ENCODE measurements around the gene CMTM4. TPM values are rescaled to one million over a fixed set of nuclear protein-coding genes. Genes with fewer than 3 reads are reported as not detected.

The CMTM4 gene
- total RNA-seq, 1 donor from 2014 or later = 15.5 TPM

GRCh38 chr16:66740533-66740932 is 44.0 kb upstream of the CMTM4 start:
- no peak overlapping the region for H3K4me3 Mint-ChIP-seq (ENCODE audit: unreplicated experiment)
- H3K4me1 Mint-ChIP-seq (ENCODE audit: unreplicated experiment) = peaks cover 20% of the 10 kb centered on the region
- peak overlapping the region; percentile 85 for H3K27ac Mint-ChIP-seq (ENCODE audit: unreplicated experiment)
- H3K36me3 Mint-ChIP-seq (ENCODE audit: low read depth, unreplicated experiment) = peaks cover 27% of the 10 kb centered on the region
- peaks cover 3% of the 10 kb centered on the region for H3K27me3 Mint-ChIP-seq (ENCODE audit: unreplicated experiment)
- no peaks in the 10 kb centered on the region for H3K9me3 Mint-ChIP-seq (ENCODE audit: unreplicated experiment)
- no peak for DNase-seq (ENCODE audit: low spot score)
- no peak for TF ChIP-seq CTCF (IDR thresholded peaks at IDR 0.05; ENCODE audit: unreplicated experiment)

DNA sequence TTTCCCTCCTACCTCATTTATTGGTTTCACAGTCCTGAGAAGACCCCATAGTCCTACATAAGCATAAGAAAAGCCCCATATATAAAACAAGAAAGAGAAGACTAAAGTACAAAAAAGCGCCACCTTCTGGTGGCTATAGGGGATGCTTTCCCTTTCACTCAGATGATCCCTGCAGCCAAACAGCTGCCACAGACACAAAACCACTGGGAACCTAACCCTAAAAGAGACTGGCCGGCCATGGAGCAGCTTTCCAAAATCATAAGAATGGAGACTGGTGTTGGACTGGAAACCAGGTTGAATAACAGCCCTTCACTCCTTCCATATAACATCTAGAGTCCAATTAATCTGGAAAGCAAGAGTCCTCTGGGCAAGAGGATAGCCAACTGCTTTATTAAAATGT is 43.5 kb upstream of the CMTM4 start:
- peak; percentile 39 for DNase-seq (ENCODE audit: low spot score)
- peak; percentile 88 for TF ChIP-seq CTCF (IDR thresholded peaks at IDR 0.05; ENCODE audit: unreplicated experiment)
- H3K4me3 Mint-ChIP-seq (ENCODE audit: unreplicated experiment) = no peak overlapping the region
- no peaks in the 10 kb centered on the region for H3K9me3 Mint-ChIP-seq (ENCODE audit: unreplicated experiment)
- peaks cover 27% of the 10 kb centered on the region for H3K36me3 Mint-ChIP-seq (ENCODE audit: low read depth, unreplicated experiment)
- H3K27me3 Mint-ChIP-seq (ENCODE audit: unreplicated experiment) = peaks cover 3% of the 10 kb centered on the region
- peak overlapping the region; percentile 85 for H3K27ac Mint-ChIP-seq (ENCODE audit: unreplicated experiment)
- H3K4me1 Mint-ChIP-seq (ENCODE audit: unreplicated experiment) = peaks cover 20% of the 10 kb centered on the region

GRCh38 chr16:66735891-66736290 is 39.3 kb upstream of the CMTM4 start:
- no peak overlapping the region for H3K27ac Mint-ChIP-seq (ENCODE audit: unreplicated experiment)
- H3K36me3 Mint-ChIP-seq (ENCODE audit: low read depth, unreplicated experiment) = peaks cover 48% of the 10 kb centered on the region
- no peak overlapping the region for H3K4me3 Mint-ChIP-seq (ENCODE audit: unreplicated experiment)
- no peak for DNase-seq (ENCODE audit: low spot score)
- H3K4me1 Mint-ChIP-seq (ENCODE audit: unreplicated experiment) = peaks cover 8% of the 10 kb centered on the region
- H3K9me3 Mint-ChIP-seq (ENCODE audit: unreplicated experiment) = no peaks in the 10 kb centered on the region
- peaks cover 4% of the 10 kb centered on the region for H3K27me3 Mint-ChIP-seq (ENCODE audit: unreplicated experiment)
- TF ChIP-seq CTCF (IDR thresholded peaks at IDR 0.05; ENCODE audit: unreplicated experiment) = no peak

DNA sequence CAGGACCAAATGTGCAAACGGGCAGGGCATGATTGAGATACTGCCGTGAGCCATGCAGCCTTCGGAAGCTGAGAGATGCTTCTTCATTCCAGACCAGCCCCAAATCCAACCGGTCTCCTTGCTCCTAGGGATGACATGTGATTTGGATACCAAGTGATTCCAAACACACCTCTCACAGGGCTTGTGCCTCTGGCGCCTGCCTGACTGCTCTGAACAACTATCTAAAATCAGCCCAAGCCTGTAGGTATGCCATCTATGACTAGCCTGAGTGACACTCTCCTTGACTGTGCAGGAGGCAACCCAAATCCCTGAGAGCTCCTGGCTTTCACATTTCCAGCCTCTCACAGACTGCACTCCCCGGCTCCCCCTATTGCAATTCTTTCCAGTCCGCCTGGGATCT is 34.6 kb upstream of the CMTM4 start:
- peaks cover 39% of the 10 kb centered on the region for H3K36me3 Mint-ChIP-seq (ENCODE audit: low read depth, unreplicated experiment)
- H3K27me3 Mint-ChIP-seq (ENCODE audit: unreplicated experiment) = peaks cover 2% of the 10 kb centered on the region
- no peaks in the 10 kb centered on the region for H3K4me1 Mint-ChIP-seq (ENCODE audit: unreplicated experiment)
- H3K27ac Mint-ChIP-seq (ENCODE audit: unreplicated experiment) = no peak overlapping the region
- no peak for DNase-seq (ENCODE audit: low spot score)
- no peaks in the 10 kb centered on the region for H3K9me3 Mint-ChIP-seq (ENCODE audit: unreplicated experiment)
- H3K4me3 Mint-ChIP-seq (ENCODE audit: unreplicated experiment) = peak overlapping the region; percentile 42
- no peak for TF ChIP-seq CTCF (IDR thresholded peaks at IDR 0.05; ENCODE audit: unreplicated experiment)

DNA sequence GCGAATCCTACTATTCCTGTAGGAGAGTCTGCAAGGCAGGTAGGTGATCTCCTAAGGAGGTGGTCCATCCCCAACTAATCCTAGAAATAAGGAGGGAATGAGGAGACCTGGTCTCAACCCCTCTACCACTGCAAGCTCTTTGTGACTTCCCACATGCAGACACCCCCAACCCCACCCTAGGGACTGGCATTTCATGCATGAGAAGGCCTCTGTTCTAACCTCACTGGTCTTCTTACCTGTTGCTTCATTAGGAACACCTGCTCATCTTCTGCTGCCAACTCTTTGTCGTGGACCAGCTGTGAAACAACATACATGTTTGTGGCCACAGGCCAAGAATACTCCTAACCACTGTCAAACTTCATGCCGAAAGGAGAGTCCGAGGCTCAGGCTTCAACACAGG is 32.3 kb upstream of the CMTM4 start:
- no peak for TF ChIP-seq CTCF (IDR thresholded peaks at IDR 0.05; ENCODE audit: unreplicated experiment)
- H3K9me3 Mint-ChIP-seq (ENCODE audit: unreplicated experiment) = no peaks in the 10 kb centered on the region
- no peak overlapping the region for H3K4me3 Mint-ChIP-seq (ENCODE audit: unreplicated experiment)
- H3K4me1 Mint-ChIP-seq (ENCODE audit: unreplicated experiment) = no peaks in the 10 kb centered on the region
- peaks cover 42% of the 10 kb centered on the region for H3K36me3 Mint-ChIP-seq (ENCODE audit: low read depth, unreplicated experiment)
- H3K27me3 Mint-ChIP-seq (ENCODE audit: unreplicated experiment) = peaks cover 2% of the 10 kb centered on the region
- no peak overlapping the region for H3K27ac Mint-ChIP-seq (ENCODE audit: unreplicated experiment)
- DNase-seq (ENCODE audit: low spot score) = no peak

Data from endothelial cell (in vitro differentiated cells).